OCI-LY1 (cell line): ENCODE measurements around the gene SPON2.

Experiments used
- CTCF ChIP-seq: fragments of 200-600 bp; sonication (generic), shearing (Covaris generic); IDR thresholded peaks from 2 replicates; pipeline ENCODE4 v1.5.1; 2017; ENCODE audit warnings: mild to moderate bottlenecking, antibody characterized with exemption, low read length, moderate library complexity, mixed read lengths
- EZH2 ChIP-seq: fragments of 200-600 bp; sonication (generic), shearing (Covaris generic); IDR thresholded peaks from 2 replicates; pipeline ENCODE4 v1.8.0; 2017; ENCODE audit warnings: borderline replicate concordance, mixed run types, mild to moderate bottlenecking, antibody characterized with exemption, low read length, moderate library complexity, mixed read lengths

DNA sequence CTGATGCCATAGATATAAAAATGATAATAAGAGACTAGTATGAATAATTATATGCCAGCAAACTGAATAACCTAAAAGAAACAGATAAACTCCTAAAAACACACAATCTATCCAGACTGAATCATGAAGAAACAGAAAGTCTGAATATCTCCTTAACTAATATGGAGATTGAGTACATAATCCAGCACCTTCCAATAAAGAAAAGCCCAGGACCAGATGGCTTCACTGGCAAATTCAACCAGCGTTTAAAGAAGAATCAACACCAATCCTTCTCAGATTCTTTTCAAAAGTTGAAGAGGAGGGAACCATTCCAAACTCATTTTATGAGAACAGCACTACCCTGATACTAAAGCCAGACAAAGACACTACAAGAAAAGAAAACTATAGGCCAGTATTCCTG lies 32.5 kb downstream of the SPON2 start:
- TF ChIP-seq CTCF, result no peak
- TF ChIP-seq EZH2, result no peak
